Body of pancreas (tissue), 4 donors: Measurements from ENCODE around the gene RD3L. TPM values are rescaled to one million over a fixed set of nuclear protein-coding genes. Genes with fewer than 3 reads are reported as not detected.

Experiments used
- ATAC-seq: fragments of 150-250 bp; one replicate; pipeline ENCODE4 v1.9.1; 2016
- DNase-seq, 4 donors: peaks; one replicate each; pipeline ENCODE4 v3.0.0-alpha.2; 2019
- H3K27ac ChIP-seq, 4 donors: fragments of 200-600 bp; sonication (generic); 1 replicate in 3 of 4; 2 replicates in 1 of 4; pipeline versions ENCODE4 v1.5.1 to v1.6.1; 2016 to 2019; ENCODE audit warnings: mild to moderate bottlenecking in 1 of 4, mixed read lengths in 1 of 4, moderate library complexity in 1 of 4
- H3K27me3 ChIP-seq, 2 donors: fragments of 200-600 bp; sonication (generic); one replicate each; pipeline ENCODE4 v1.6.0; 2016; ENCODE audit warnings: mild to moderate bottlenecking in 1 of 2
- H3K36me3 ChIP-seq, 2 donors: fragments of 200-600 bp; sonication (generic); replicated peaks in 1 of 2; 2 replicates each; pipeline ENCODE4 v1.5.1; 2016; ENCODE audit warnings: low read depth in 2 of 2; ENCODE audit not compliant: insufficient read depth in 1 of 2
- H3K4me1 ChIP-seq: fragments of 200-600 bp; sonication (generic); one replicate; pipeline ENCODE4 v1.6.0; 2016
- H3K4me3 ChIP-seq, 2 donors: fragments of 200-600 bp; sonication (generic); 1 replicate in 1 of 2; 2 replicates in 1 of 2; pipeline ENCODE4 v1.5.1; 2016 to 2019
- H3K9me3 ChIP-seq, 3 donors: fragments of 200-600 bp; sonication (generic); 1 replicate in 2 of 3; 2 replicates in 1 of 3; pipeline ENCODE4 v1.5.1; 2016
- POLR2A ChIP-seq, 3 donors: fragments of 450-650 bp; IDR thresholded peaks; one replicate each; pipeline ENCODE4 v1.6.1; 2016; ENCODE audit warnings: antibody characterized with exemption in 3 of 3, mild to moderate bottlenecking in 2 of 3
- WGBS, 2 donors: methylation state at CpG; one replicate each; pipeline ENCODE4 v1.1.5; 2017; 5-methylcytosine and 5-hydroxymethylcytosine counted together
- intact Hi-C: fragments of 100-400 bp; cut with DNase I; formaldehyde crosslinking; loops from one replicate; pipeline ENCODE4 v1.15.1; 2023
- total RNA-seq, 2 donors: library from RNA; depleted of rRNA; stranded (reverse); fragments of >200 nt; gene quantifications; one replicate each; pipeline ENCODE4 v1.1.0, GENCODE V29; 2016
- TF ChIP-seq, protein P1 (sequence below), 7 experiments: fragments of 450-650 bp in 4 of 7; fragments of 200-600 bp in 3 of 7; sonication (generic) in 3 of 7; IDR thresholded peaks; one replicate each; pipeline ENCODE4 v1.5.1; 2016 to 2019; ENCODE audit warnings: antibody characterized with exemption in 7 of 7

The RD3L gene
- total RNA-seq, 2 donors from 2014 or later = not detected

DNA sequence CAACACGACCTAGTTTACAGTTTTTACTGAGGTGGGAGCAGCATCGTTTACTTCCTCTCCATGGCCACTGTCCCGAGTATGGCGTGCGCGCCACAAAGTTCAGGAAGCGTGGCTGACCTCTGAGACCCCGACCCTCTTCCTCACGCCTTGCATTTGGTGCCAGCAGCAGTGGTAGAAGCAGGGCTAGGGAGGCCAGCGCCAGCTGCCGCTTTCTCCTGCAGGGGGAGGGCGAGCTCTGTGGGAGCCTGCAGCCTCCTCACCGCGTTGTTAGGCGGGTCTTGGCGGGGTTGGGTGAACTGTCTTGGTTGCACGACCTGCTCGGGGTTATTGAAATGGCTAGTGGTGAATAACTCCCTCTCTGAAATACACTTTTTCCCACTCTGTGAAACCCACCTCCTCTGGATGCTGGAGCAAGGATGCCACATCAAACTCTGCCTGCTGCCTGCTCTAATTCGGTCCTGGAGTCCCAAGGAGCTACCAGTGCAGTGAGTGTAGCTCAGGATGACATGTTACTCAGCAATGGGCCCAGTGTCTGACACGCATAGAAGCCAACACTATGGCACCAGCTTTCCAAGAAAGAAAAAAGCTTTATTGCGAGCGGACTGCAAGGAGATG lies 36.4 kb downstream of the RD3L start:
- no peaks in the 10 kb centered on the region for H3K27me3 ChIP-seq
- H3K27ac ChIP-seq = no peak overlapping the region
- ATAC-seq (no peak), DNase-seq (no peak)
- peaks cover 14% of the 10 kb centered on the region for H3K4me1 ChIP-seq
- WGBS, 2 donors = 68 to 73% methylated on average over 22 of the region's 22 CpGs
- no peaks in the 10 kb centered on the region for H3K9me3 ChIP-seq
- intact Hi-C loops = no loop called here
- no peak for TF ChIP-seq POLR2A (IDR thresholded peaks at IDR 0.05)
- TF ChIP-seq, protein P1, sequence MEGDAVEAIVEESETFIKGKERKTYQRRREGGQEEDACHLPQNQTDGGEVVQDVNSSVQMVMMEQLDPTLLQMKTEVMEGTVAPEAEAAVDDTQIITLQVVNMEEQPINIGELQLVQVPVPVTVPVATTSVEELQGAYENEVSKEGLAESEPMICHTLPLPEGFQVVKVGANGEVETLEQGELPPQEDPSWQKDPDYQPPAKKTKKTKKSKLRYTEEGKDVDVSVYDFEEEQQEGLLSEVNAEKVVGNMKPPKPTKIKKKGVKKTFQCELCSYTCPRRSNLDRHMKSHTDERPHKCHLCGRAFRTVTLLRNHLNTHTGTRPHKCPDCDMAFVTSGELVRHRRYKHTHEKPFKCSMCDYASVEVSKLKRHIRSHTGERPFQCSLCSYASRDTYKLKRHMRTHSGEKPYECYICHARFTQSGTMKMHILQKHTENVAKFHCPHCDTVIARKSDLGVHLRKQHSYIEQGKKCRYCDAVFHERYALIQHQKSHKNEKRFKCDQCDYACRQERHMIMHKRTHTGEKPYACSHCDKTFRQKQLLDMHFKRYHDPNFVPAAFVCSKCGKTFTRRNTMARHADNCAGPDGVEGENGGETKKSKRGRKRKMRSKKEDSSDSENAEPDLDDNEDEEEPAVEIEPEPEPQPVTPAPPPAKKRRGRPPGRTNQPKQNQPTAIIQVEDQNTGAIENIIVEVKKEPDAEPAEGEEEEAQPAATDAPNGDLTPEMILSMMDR (IDR thresholded peaks at IDR 0.05) = no peak
- H3K36me3 ChIP-seq = no peaks in the 10 kb centered on the region
- H3K4me3 ChIP-seq = no peak overlapping the region

DNA sequence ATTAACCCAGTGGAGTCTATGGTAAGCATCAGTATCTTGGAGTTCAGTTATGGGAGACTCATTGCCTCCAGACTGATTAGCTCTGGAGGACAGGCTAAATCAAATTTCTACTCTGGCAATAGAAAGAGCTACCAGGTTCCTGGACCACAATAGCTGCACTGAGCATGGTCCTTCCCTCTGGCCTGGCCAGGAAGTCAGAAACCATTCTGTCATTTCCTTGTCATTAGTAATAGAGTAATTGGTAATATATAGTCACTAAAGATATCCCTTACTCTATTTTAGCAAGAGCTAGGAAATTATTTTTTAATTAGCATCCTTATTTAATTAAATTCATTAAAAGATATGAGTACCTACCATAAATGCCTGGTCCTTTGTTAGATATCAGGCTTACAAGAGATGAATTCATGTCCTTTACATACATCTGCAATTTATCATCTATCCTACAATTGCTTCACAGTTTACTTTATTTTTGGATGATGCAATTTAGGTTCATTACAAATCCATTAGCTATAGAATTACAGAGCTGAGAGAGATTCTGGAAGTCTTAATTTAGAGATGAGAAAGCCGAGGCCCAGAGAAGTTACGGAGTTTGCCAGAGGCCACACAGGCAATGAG lies 37.7 kb downstream of the RD3L start:
- Histone ChIP-seq H3K4me3 (no peak overlapping the region), H3K27me3 (no peaks in the 10 kb centered on the region), H3K9me3 (no peaks in the 10 kb centered on the region), H3K36me3 (no peaks in the 10 kb centered on the region), H3K27ac (no peak overlapping the region), H3K4me1 (peaks cover 6% of the 10 kb centered on the region)
- intact Hi-C loops = no loop called here
- ATAC-seq = no peak
- WGBS, 2 donors = 91 to 93% methylated on average over 2 of the region's 2 CpGs
- DNase-seq = no peak
- no peak for TF ChIP-seq POLR2A (IDR thresholded peaks at IDR 0.05)
- TF ChIP-seq, protein P1 (IDR thresholded peaks at IDR 0.05) = no peak

DNA sequence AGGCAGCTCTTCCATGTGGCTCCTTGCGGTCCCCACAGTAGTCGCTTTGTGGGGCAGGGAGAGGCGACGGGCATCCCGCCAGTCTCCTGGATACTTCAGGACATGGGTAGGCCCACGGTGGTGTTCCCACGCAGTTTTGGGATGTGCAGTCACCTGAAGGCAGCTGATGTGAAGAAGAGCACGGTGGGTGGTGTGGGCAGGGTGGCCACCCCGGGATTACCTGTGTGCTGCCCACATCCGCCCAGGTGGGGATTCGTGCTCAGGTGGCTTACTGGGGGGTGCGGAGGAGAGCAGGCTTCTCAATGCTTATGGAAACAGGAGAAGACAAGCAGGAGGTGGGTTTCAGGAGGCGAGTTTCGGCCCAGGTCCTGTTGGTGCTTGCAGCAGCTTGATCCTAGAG lies 42.5 kb downstream of the RD3L start:
- Histone ChIP-seq H3K36me3 (no peaks in the 10 kb centered on the region), H3K27ac (no peak overlapping the region), H3K4me3 (no peak overlapping the region), H3K4me1 (peaks cover 43% of the 10 kb centered on the region), H3K9me3 (no peaks in the 10 kb centered on the region), H3K27me3 (no peaks in the 10 kb centered on the region)
- intact Hi-C loops = no loop called here
- ATAC-seq = no peak
- no peak for DNase-seq
- TF ChIP-seq, protein P1 (IDR thresholded peaks at IDR 0.05) = no peak
- TF ChIP-seq POLR2A (IDR thresholded peaks at IDR 0.05) = no peak
- WGBS, 2 donors = 91 to 92% methylated on average over 8 to 14 of the region's 14 CpGs

DNA sequence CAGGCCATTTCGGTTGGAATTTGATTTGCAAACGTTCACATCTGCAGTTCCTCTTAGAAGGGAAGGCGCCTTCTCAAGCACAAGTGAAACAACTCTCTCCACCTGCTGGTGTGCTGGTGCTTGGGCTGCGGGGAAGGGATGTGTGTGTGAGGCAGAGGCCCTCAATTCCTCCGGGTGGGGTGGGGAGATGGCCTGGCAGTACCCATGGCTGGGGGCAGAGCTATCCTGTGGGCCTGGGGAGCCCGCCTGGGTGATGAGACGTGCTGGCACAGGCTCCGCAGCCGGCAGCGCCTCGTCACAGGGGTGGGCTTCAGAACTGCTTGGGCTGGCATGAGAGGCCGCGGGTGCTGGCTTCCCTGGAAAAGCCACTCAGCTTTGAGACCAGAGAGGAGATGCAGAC lies 43.0 kb downstream of the RD3L start:
- 81 to 96% methylated on average over 5 to 13 of the region's 13 CpGs for WGBS, 2 donors
- Histone ChIP-seq H3K4me1 (peaks cover 48% of the 10 kb centered on the region), H3K27me3 (no peaks in the 10 kb centered on the region), H3K36me3 (no peaks in the 10 kb centered on the region), H3K4me3 (no peak overlapping the region), H3K27ac (no peak overlapping the region), H3K9me3 (no peaks in the 10 kb centered on the region)
- no peak for ATAC-seq
- DNase-seq = no peak
- intact Hi-C loops = no loop called here
- TF ChIP-seq POLR2A (IDR thresholded peaks at IDR 0.05) = no peak
- TF ChIP-seq, protein P1 (IDR thresholded peaks at IDR 0.05) = no peak

DNA sequence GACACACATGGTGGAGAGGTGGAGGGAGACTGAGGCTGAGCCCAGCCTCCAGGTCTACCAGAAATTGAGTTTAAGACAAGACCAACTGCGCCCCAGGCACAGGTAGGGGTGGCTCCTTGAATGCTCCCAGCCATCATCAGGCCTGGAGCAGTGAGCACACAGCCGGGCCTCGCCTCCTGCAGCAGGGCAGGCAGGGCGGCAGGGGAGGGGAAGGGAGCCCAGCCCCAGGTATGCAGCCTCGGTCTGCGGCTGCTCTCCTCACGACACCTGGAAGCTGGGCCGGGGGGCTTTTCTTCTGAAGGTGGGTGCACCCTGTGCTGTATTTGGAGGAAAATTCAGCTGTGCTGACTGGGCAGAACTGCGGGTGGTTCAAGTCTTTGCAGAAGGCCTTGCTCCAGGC lies 43.6 kb downstream of the RD3L start:
- TF ChIP-seq, protein P1 (IDR thresholded peaks at IDR 0.05) = no peak
- TF ChIP-seq POLR2A (IDR thresholded peaks at IDR 0.05) = no peak
- ATAC-seq (no peak), DNase-seq (no peak)
- Histone ChIP-seq H3K9me3 (no peaks in the 10 kb centered on the region), H3K27ac (peak overlapping the region in 1 of 4 donors; percentile 12), H3K36me3 (no peaks in the 10 kb centered on the region), H3K4me1 (peaks cover 55% of the 10 kb centered on the region), H3K4me3 (no peak overlapping the region), H3K27me3 (no peaks in the 10 kb centered on the region)
- WGBS, 2 donors = 86 to 100% methylated on average over 2 to 9 of the region's 9 CpGs
- intact Hi-C loops = no loop called here
